ENCODE measurements around the gene P2RY12.

P2RY12 gene

GRCh38 chr3:151384741-151385174 is at the start of gene P2RY12:
Gene P2RY12 (minus strand): TSS chr3:151384753. CDS start chr3:151338845, 45,908 bp downstream.
- DNase-seq (ENCODE audit: low spot score) = no peak

- DNase-seq (ENCODE audit: low spot score) = no peak
Measured at GRCh38 chr3:151432616-151433372, 48.2 kb upstream of the P2RY12 start.

- DNase-seq (ENCODE audit: low spot score) = no peak
Measured at GRCh38 chr3:151431940-151432339, 47.4 kb upstream of the P2RY12 start.

- DNase-seq (ENCODE audit: low spot score) = no peak
Measured at GRCh38 chr3:151430821-151431484, 46.4 kb upstream of the P2RY12 start.

- no peak for DNase-seq (ENCODE audit: low spot score)
Measured at GRCh38 chr3:151428386-151428785, 43.8 kb upstream of the P2RY12 start.

GRCh38 chr3:151426341-151426657 is 41.7 kb upstream of the P2RY12 start:
- no peak for DNase-seq (ENCODE audit: low spot score)

- no peak for DNase-seq (ENCODE audit: low spot score)
Measured at GRCh38 chr3:151425627-151426340, 41.2 kb upstream of the P2RY12 start.

- no peak for DNase-seq (ENCODE audit: low spot score)
Measured at GRCh38 chr3:151423091-151423490, 38.5 kb upstream of the P2RY12 start.

GRCh38 chr3:151421938-151422337 is 37.4 kb upstream of the P2RY12 start:
- no peak for DNase-seq (ENCODE audit: low spot score)

GRCh38 chr3:151419806-151420205 is 35.3 kb upstream of the P2RY12 start:
- no peak for DNase-seq (ENCODE audit: low spot score)

GRCh38 chr3:151415289-151415688 is 30.7 kb upstream of the P2RY12 start:
- no peak for DNase-seq (ENCODE audit: low spot score)

- DNase-seq (ENCODE audit: low spot score) = no peak
Measured at GRCh38 chr3:151412989-151413388, 28.4 kb upstream of the P2RY12 start.

- DNase-seq (ENCODE audit: low spot score) = no peak
Measured at GRCh38 chr3:151410891-151411559, 26.5 kb upstream of the P2RY12 start.

GRCh38 chr3:151407928-151408327 is 23.4 kb upstream of the P2RY12 start:
- no peak for DNase-seq (ENCODE audit: low spot score)

GRCh38 chr3:151404316-151404715 is 19.8 kb upstream of the P2RY12 start:
- DNase-seq (ENCODE audit: low spot score) = no peak

- no peak for DNase-seq (ENCODE audit: low spot score)
Measured at GRCh38 chr3:151403246-151403645, 18.7 kb upstream of the P2RY12 start.

- no peak for DNase-seq (ENCODE audit: low spot score)
Measured at GRCh38 chr3:151402349-151402748, 17.8 kb upstream of the P2RY12 start.

- no peak for DNase-seq (ENCODE audit: low spot score)
Measured at GRCh38 chr3:151400341-151400740, 15.8 kb upstream of the P2RY12 start.

- DNase-seq (ENCODE audit: low spot score) = no peak
Measured at GRCh38 chr3:151398895-151399294, 14.3 kb upstream of the P2RY12 start.

GRCh38 chr3:151395806-151396205 is 11.3 kb upstream of the P2RY12 start:
- peak; percentile 27 for DNase-seq (ENCODE audit: low spot score)

- no peak for DNase-seq (ENCODE audit: low spot score)
Measured at GRCh38 chr3:151394611-151395010, 10.1 kb upstream of the P2RY12 start.

- DNase-seq (ENCODE audit: low spot score) = no peak
Measured at GRCh38 chr3:151393941-151394340, 9.4 kb upstream of the P2RY12 start.
